Left ventricle myocardium inferior (tissue), 1 donor: ENCODE results near the gene PLEKHG4B. TPM values are rescaled to one million over a fixed set of nuclear protein-coding genes. Genes with fewer than 3 reads are reported as not detected.

Experiments
- DNase-seq: peaks from one replicate; pipeline ENCODE4 v3.0.0-alpha.2; 2020
- H3K27ac ChIP-seq: fragments of 200-600 bp; replicated peaks from 2 replicates; pipeline ENCODE4 v1.8.0; 2021
- H3K27me3 ChIP-seq: fragments of 200-600 bp; 2 replicates; pipeline ENCODE4 v1.8.0; 2021; ENCODE audit warnings: low read depth
- H3K36me3 ChIP-seq: fragments of 200-600 bp; 2 replicates; pipeline ENCODE4 v1.8.0; 2021
- H3K4me1 ChIP-seq: fragments of 200-600 bp; 2 replicates; pipeline ENCODE4 v1.8.0; 2021
- H3K4me3 ChIP-seq: fragments of 200-600 bp; 2 replicates; pipeline ENCODE4 v1.8.0; 2021; ENCODE audit warnings: mild to moderate bottlenecking, moderate library complexity
- H3K9me3 ChIP-seq: fragments of 200-600 bp; replicated peaks from 2 replicates; pipeline ENCODE4 v1.8.0; 2021
- CTCF ChIP-seq: fragments of 200-600 bp; IDR thresholded peaks from 2 replicates; pipeline ENCODE4 v1.8.0; 2021; ENCODE audit warnings: antibody characterized with exemption, mild to moderate bottlenecking, borderline replicate concordance
- intact Hi-C: fragments of 100-400 bp; cut with micrococcal nuclease; formaldehyde crosslinking; loops from one replicate; pipeline ENCODE4 v1.11.0; 2022
- total RNA-seq: library from RNA; stranded (reverse); fragmentation: NEBNext Ultra II Directional; extraction: Animal tissue kit (Norgen Biotek cat#: 25700); gene quantifications from one replicate; pipeline ENCODE4 v1.2.1, GENCODE V29; 2021
- donor health status: DM: no; HTN: yes; CAD: no; lungs with severe emphysema.

Gene PLEKHG4B
- total RNA-seq, 1 donor from 2014 or later: not detected

DNA sequence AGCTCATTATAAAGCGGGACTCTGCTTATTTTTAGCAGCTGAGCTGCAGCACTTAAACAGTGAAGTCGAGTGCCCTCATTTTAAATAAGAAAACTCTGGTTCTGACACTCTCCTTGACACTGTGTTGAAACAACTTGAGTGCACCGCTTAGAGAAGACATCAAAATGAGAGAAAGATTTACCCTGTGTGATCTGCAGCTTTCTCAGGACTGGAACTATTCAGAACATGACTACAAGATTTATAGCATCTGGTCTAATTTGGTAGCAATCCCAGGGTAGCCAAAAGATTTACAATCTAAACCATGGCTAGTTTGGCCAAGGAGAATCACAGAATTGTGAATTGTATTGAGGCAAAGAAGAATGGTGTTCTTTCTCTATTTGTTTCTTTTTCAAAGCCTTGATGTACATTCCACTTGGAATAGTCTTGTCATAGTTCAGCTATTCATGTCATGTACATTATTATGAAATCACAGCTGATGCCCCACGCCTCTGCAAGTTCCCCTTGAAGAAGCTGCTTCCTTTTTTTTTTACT, 38.7 kb downstream of the PLEKHG4B start:
- intact Hi-C loops: no loop called here
- peaks cover 46% of the 10 kb centered on the region for H3K27me3 ChIP-seq
- H3K36me3 ChIP-seq: no peaks in the 10 kb centered on the region
- DNase-seq: no peak
- no peak for TF ChIP-seq CTCF
- H3K4me3 ChIP-seq: no peak overlapping the region
- H3K27ac ChIP-seq: no peak overlapping the region
- H3K4me1 ChIP-seq: no peaks in the 10 kb centered on the region
- peaks cover 14% of the 10 kb centered on the region for H3K9me3 ChIP-seq

DNA sequence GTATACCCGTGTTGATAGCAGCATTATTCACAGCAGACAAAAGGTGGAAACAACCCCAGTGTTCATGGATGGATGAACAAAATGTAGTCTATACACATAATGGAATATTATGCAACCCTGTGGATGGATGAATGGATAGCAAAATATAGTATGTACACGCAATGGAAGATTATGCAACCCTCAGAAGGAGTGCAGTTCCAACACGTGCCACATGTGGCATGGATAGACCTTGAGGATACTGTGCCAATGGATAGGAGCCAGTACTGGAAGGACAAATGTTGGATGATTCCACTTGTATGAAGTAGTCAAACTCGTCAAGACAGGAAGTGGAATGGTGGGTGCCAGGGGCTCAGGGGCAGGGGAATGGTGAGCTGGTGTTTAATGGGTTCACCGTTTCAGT, 44.9 kb downstream of the PLEKHG4B start:
- peaks cover 37% of the 10 kb centered on the region for H3K27me3 ChIP-seq
- H3K4me3 ChIP-seq: no peak overlapping the region
- H3K4me1 ChIP-seq: no peaks in the 10 kb centered on the region
- DNase-seq: no peak
- H3K36me3 ChIP-seq: no peaks in the 10 kb centered on the region
- H3K27ac ChIP-seq: no peak overlapping the region
- H3K9me3 ChIP-seq: peaks cover 5% of the 10 kb centered on the region
- intact Hi-C loops: no loop called here
- no peak for TF ChIP-seq CTCF

- H3K9me3 ChIP-seq: peaks cover 5% of the 10 kb centered on the region
- H3K4me3 ChIP-seq: no peak overlapping the region
- intact Hi-C loops: no loop called here
- no peaks in the 10 kb centered on the region for H3K36me3 ChIP-seq
- TF ChIP-seq CTCF: no peak
- DNase-seq: no peak
- no peak overlapping the region for H3K27ac ChIP-seq
- H3K27me3 ChIP-seq: peaks cover 36% of the 10 kb centered on the region
- no peaks in the 10 kb centered on the region for H3K4me1 ChIP-seq
Measured at GRCh38 chr5:137741-138140, 45.8 kb downstream of the PLEKHG4B start.

DNA sequence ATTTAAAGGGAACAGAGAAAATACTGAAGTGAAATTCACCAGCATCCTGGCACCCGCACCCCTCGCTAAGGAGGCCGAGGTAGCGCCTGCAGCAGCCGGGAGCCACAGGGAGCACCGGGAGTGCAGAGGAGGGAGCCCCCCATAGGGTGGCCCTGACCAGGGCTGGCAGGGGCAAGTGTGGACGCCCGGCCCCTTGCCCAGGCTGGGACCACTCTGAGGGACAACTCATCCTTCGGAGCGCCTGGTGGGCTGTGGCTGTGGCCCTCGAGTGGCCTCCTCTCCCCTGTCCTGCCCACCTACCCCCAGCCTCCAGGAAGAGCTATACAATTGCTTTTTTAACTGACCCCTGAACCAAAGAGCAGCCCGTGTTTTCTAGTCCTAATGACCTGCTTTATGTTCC, 47.0 kb downstream of the PLEKHG4B start:
- peaks cover 26% of the 10 kb centered on the region for H3K27me3 ChIP-seq
- intact Hi-C loops: no loop called here
- DNase-seq: no peak

GRCh38 chr5:139579-140442, 47.8 kb downstream of the PLEKHG4B start:
- no peak for TF ChIP-seq CTCF
- H3K36me3 ChIP-seq: no peaks in the 10 kb centered on the region
- H3K4me1 ChIP-seq: no peaks in the 10 kb centered on the region
- no peak overlapping the region for H3K4me3 ChIP-seq
- intact Hi-C loops: no loop called here
- H3K27me3 ChIP-seq: peaks cover 28% of the 10 kb centered on the region
- DNase-seq: no peak
- peaks cover 5% of the 10 kb centered on the region for H3K9me3 ChIP-seq
- no peak overlapping the region for H3K27ac ChIP-seq

More for the DNA sequence above, 47.0 kb downstream of the PLEKHG4B start:
- peaks cover 5% of the 10 kb centered on the region for H3K9me3 ChIP-seq
- TF ChIP-seq CTCF: no peak
- H3K4me3 ChIP-seq: no peak overlapping the region
- no peaks in the 10 kb centered on the region for H3K36me3 ChIP-seq
- no peak overlapping the region for H3K27ac ChIP-seq
- no peaks in the 10 kb centered on the region for H3K4me1 ChIP-seq
